Measurements from ENCODE around the gene TMEM272. TPM values are rescaled to one million over a fixed set of nuclear protein-coding genes. Genes with fewer than 3 reads are reported as not detected.

Gene TMEM272
- polyA plus RNA-seq, 1 donor (not counting 4 experiments of a cell fraction or from before 2014, with no cell fraction given) = not detected

- no peak for FAIRE-seq
- no peak for DNase-seq (ENCODE audit: low read depth, low spot score)
- H3K9me1 ChIP-seq (ENCODE audit: control insufficient read depth, extremely low read depth, insufficient read depth, low read length) = no peaks in the 10 kb centered on the region
- H3K79me2 ChIP-seq (ENCODE audit: control insufficient read depth, insufficient read depth, low read length) = no peaks in the 10 kb centered on the region
- dilution Hi-C loops (cut with MboI; ENCODE audit: extremely low pct_ligation_motif_present, low sequenced_read_pairs) = no loop called here
- no peak overlapping the region for H2AFZ ChIP-seq (ENCODE audit: control insufficient read depth, low read length)
- H3K4me1 ChIP-seq (ENCODE audit: control insufficient read depth, extremely low read depth, insufficient read depth, low read length) = no peaks in the 10 kb centered on the region
- no peak overlapping the region for H3K27ac ChIP-seq (ENCODE audit: control insufficient read depth, insufficient read depth, low read length)
- peaks cover 5% of the 10 kb centered on the region for H3K27me3 ChIP-seq (ENCODE audit: control insufficient read depth, extremely low read depth, insufficient read depth, low read length)
- no peak for TF ChIP-seq EZH2 (IDR thresholded peaks at IDR 0.05; ENCODE audit: low read length)
- TF ChIP-seq CTCF (optimal IDR thresholded peaks at IDR 0.05 in 1 of 3, IDR thresholded peaks at IDR 0.05 in 1 of 3, conservative IDR thresholded peaks at IDR 0.05 in 1 of 3; ENCODE audit: extremely low read depth in 1 of 3, insufficient read depth in 2 of 3, low read length in 3 of 3) = no peak
- H3K4me2 ChIP-seq (ENCODE audit: control insufficient read depth, extremely low read depth, insufficient read depth, low read depth, low read length) = no peak overlapping the region
- no peaks in the 10 kb centered on the region for H3K9me3 ChIP-seq (ENCODE audit: control insufficient read depth, low read depth, low read length)
- H3K9ac ChIP-seq (ENCODE audit: control insufficient read depth, extremely low read depth, insufficient read depth, low read length) = no peak overlapping the region
- no peaks in the 10 kb centered on the region for H3K36me3 ChIP-seq (ENCODE audit: control insufficient read depth in 2 of 2, extremely low read depth in 1 of 2, insufficient read depth in 2 of 2, low read length in 2 of 2)
- H3K4me3 ChIP-seq (ENCODE audit: control insufficient read depth in 2 of 3, extremely low read depth in 1 of 3, insufficient read depth in 2 of 3, low read depth in 1 of 3, low read length in 3 of 3) = no peak overlapping the region
- H4K20me1 ChIP-seq (ENCODE audit: control insufficient read depth, extremely low read depth, insufficient read depth, low read length) = no peaks in the 10 kb centered on the region
Observed at GRCh38 chr13:51862957-51863356, 18.0 kb upstream of the TMEM272 start.

GRCh38 chr13:51861723-51862300, 16.8 kb upstream of the TMEM272 start, which contains the start of gene CCDC70:
CCDC70 (plus strand) TSS chr13:51861969; CDS start chr13:51865412, 3,443 bp downstream.
- no peak within 1 kb of the TSS for H2AFZ ChIP-seq (ENCODE audit: control insufficient read depth, low read length)
- H4K20me1 ChIP-seq (ENCODE audit: control insufficient read depth, extremely low read depth, insufficient read depth, low read length) = no peaks in the 10 kb centered on the region
- H3K4me2 ChIP-seq (ENCODE audit: control insufficient read depth, extremely low read depth, insufficient read depth, low read depth, low read length) = no peak within 1 kb of the TSS
- DNase-seq (ENCODE audit: low read depth, low spot score) = no peak
- H3K36me3 ChIP-seq (ENCODE audit: control insufficient read depth in 2 of 2, extremely low read depth in 1 of 2, insufficient read depth in 2 of 2, low read length in 2 of 2) = no peaks in the 10 kb centered on the region
- no peak for FAIRE-seq
- no peaks in the 10 kb centered on the region for H3K9me3 ChIP-seq (ENCODE audit: control insufficient read depth, low read depth, low read length)
- no peak within 1 kb of the TSS for H3K9ac ChIP-seq (ENCODE audit: control insufficient read depth, extremely low read depth, insufficient read depth, low read length)
- no peaks in the 10 kb centered on the region for H3K27me3 ChIP-seq (ENCODE audit: control insufficient read depth, extremely low read depth, insufficient read depth, low read length)
- H3K79me2 ChIP-seq (ENCODE audit: control insufficient read depth, insufficient read depth, low read length) = no peaks in the 10 kb centered on the region
- dilution Hi-C loops (cut with MboI; ENCODE audit: extremely low pct_ligation_motif_present, low sequenced_read_pairs) = no loop called here
- no peaks in the 10 kb centered on the region for H3K9me1 ChIP-seq (ENCODE audit: control insufficient read depth, extremely low read depth, insufficient read depth, low read length)
- TF ChIP-seq CTCF (optimal IDR thresholded peaks at IDR 0.05 in 1 of 3, IDR thresholded peaks at IDR 0.05 in 1 of 3, conservative IDR thresholded peaks at IDR 0.05 in 1 of 3; ENCODE audit: extremely low read depth in 1 of 3, insufficient read depth in 2 of 3, low read length in 3 of 3) = no peak
- TF ChIP-seq EZH2 (IDR thresholded peaks at IDR 0.05; ENCODE audit: low read length) = no peak
- no peak within 1 kb of the TSS for H3K27ac ChIP-seq (ENCODE audit: control insufficient read depth, insufficient read depth, low read length)
- H3K4me3 ChIP-seq (ENCODE audit: control insufficient read depth in 2 of 3, extremely low read depth in 1 of 3, insufficient read depth in 2 of 3, low read depth in 1 of 3, low read length in 3 of 3) = no peak within 1 kb of the TSS
- no peaks in the 10 kb centered on the region for H3K4me1 ChIP-seq (ENCODE audit: control insufficient read depth, extremely low read depth, insufficient read depth, low read length)
